Measurements from ENCODE around the gene CDKAL1.
"Not testable (repeated sequence)": the region's sequence is repeated elsewhere in the genome, so short reads cannot be mapped to it uniquely, and the experiment has no call there.

CDKAL1 gene

DNA sequence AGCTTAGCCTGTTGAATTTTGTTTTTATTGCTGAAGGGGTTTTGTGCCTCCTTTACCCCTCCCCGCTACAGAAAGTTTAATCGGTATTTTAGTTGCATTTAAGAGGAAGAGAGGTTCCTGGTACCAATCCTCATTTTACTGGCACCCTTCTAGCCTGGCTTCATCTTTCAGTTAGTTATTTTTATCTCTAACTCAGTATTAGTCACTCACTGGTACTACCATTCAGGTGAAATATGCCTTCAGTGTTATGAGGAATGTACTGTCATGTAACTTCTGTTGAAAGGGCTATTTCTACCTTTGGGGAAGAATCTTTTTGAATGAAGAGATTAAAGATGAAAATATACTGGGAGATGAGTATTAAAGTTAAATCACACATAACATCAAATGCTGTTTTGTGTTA, 211.8 kb downstream of the CDKAL1 start:
- no peak for DNase-seq (ENCODE audit: low read depth)

DNA sequence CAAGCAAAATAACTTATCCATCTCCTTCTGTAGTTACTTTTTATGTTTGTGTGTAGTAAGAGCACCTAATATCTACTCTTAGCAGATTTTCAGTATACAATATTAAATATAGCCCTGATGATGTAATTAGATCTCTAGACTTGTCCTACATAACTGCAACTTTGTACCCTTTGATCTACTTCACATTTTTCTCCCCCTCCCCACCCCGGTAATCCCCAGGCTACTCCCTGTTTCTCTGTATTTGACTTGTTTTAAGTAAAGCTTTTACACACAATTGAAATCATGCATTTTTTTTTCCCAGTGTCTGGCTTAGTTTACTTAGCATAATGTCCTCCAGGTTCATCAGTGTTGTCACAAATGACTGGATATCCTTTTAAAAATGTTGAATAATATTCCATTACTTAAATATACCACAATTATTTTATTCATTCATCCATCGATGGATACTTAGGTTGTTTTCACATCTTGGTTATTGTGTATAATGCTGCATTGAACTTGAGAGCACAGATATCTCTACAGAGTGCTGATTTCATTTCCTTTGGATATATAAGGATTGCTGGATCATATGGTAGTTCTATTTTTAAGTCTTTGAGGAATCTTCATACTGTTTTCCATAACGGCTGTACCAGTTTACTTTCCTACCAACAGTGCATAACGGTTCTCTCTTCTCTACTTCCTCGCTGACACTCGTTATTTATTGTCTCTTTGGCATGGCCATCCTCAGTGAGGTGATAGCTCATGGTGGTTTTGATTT, 212.7 kb downstream of the CDKAL1 start:
- DNase-seq (ENCODE audit: low read depth), result no peak

DNA sequence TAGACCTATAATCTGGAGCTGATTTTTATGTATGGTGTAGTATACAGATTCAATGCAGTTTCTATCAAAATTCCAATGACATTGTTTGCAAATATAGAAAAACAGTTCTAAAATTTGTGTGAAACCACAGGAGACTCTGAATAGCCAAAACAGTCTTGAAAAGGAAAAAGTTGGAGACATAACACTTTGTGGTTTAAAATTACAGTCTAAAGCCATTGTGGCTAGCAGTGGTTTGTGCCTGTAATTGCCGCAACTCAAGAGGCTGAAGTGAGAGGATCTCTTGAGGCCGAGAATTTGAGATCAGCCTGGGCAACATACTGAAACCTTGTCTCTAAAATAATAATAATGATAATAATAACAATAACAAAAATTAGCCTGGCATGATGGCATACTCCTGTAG, 213.7 kb downstream of the CDKAL1 start:
- no peak for DNase-seq (ENCODE audit: low read depth)

DNA sequence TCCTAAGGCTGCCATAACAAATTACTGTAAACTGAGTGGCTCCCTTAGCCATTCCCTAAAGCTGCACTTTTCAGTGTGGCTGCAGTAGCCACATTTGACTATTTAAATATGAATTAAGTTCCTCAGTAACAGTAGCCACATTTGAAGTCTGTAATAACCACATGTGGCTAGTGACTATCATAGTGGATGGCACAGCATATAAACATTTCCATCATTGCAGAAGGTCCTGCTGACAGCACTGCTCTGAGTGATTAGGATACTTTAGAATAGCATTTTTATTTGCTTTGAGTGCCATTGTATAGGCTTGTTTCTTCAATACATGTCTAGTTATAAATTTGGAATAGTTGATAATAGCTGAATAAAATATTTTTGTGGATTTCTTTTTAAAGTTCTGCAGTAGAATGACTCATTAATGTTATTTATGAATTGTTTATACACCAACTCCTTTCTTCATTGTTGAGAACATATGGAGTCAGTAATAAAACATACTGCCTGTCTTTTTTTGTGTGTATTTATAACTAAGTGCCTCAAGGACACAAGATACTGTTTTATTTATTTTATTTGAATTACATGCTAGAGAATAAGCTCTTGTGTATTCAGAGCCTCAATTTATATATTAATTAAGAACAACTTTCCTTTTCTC, 217.2 kb downstream of the CDKAL1 start:
- no peak for DNase-seq (ENCODE audit: low read depth)

DNA sequence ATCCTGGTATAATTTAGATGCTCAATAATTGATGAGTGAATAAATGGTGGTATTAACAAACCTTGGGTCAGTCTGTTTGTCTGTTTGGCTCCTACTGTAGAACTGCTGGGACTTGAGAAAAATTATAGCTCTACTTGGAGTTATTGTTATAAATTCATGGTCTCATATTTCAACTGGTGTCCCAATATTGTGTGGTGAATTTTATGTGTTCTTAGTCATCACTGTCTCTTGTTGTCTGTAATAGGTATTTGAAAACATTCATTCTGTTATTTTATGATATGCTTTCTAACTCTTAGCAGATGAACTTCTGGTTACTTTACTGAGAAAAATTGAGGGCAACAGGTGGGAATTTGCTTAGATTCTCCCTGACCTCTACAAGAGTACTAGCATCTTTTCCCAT, 221.4 kb downstream of the CDKAL1 start:
- DNase-seq (ENCODE audit: low read depth), result peak; percentile 44

DNA sequence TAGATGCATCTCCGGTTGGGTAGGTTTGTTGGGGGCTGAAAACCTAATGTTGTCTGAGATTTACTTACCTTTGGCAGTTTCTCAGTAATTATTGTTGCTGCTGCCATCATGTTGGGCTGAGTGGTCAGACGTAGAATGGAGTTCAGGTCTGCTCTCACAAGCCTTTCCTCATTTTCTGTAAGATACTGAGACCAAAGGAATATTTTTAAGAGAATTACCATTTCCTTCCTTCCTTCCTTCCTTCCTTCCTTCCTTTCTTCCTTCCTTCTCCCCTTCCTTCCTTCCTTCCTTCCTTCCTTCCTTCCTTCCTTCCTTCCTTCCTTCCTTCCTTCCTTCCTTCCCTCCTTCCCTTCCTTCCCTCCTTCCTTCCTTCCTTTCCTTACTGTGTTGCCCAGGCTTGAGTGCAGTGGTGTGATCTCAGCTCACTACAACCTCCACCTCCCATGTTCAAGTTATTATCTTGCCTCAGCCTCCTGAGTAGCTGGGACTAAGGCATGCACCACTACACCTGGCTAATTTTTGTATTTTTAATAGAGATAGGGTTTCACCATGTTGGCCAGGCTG, 222.4 kb downstream of the CDKAL1 start:
- DNase-seq (ENCODE audit: low read depth), result not testable (repeated sequence)

DNA sequence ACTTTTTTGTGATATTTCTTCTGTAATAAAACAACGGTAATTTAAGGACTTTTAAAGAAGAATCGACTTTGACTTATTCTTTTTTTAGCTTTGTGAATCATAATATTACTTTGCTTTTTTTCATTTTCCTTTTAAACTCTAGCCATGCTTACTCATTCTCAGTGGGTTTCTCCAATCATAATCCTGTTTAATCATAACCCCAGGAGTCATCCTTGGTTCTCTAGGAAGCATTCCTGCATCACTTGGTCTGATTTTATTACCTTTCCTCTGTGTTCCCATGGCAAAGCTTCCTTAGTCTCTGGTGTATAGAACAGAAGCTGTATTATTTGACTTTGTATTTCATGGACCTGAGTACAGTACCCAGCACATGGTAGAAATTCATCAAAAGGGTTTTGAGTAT, 223.5 kb downstream of the CDKAL1 start:
- DNase-seq (ENCODE audit: low read depth), result no peak

DNA sequence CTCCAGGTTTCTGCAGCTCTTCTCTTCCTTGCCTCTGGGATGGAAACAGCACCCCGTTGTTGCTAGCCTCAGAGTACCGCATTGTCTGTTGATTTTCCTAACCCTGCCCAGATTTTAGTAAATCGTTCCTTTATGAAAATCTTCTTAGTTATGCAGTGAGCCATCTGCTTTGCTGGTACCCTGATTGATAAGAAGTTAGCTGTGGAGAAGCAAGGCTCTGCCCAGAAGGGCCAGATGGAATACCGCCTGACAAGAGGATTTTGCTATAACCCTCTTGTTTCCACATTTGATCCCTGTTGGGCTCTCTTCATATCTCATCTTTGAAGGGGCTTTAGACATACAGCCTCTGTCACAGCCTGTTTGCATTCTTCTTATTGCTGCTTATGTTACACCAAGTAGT, 229.0 kb downstream of the CDKAL1 start:
- DNase-seq (ENCODE audit: low read depth), result no peak

DNA sequence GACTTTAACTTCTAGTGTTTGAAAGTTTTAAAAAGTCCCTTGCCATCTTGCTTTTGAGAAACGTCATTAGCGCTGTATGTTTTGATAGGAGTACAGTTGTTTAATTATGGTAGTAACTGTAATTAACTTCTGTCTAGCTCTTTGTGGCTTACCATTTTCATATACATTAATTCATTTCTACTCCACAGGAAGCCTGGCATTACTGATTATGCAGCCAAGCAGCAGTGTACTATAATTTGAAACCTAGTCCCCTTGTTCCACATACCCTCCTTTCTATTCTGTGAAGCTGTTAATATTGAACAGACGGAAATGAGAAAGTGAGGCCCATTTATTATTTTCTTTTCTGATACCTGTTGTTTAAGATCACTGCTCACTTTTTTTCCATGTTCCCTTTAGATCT, 235.4 kb downstream of the CDKAL1 start:
- no peak for DNase-seq (ENCODE audit: low read depth)

DNA sequence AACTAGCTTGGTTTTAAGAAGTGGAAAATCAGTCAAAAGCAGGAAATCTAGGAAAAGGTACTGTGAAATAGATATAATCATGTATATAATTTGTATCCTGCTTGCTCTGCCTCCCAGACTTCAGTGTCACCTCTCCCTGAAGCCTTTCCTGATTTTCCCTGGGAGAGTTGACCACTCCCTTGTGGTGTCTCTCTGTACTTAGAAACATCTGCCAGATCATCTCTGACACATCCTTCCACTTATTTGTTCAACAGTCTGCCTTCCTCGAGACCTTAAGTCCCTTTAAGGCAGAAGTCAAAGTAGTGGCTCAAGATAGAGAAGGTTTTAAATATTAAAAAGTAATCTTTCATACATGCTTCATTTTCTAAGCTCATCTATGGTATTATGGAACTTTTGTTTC, 236.5 kb downstream of the CDKAL1 start:
- no peak for DNase-seq (ENCODE audit: low read depth)

DNA sequence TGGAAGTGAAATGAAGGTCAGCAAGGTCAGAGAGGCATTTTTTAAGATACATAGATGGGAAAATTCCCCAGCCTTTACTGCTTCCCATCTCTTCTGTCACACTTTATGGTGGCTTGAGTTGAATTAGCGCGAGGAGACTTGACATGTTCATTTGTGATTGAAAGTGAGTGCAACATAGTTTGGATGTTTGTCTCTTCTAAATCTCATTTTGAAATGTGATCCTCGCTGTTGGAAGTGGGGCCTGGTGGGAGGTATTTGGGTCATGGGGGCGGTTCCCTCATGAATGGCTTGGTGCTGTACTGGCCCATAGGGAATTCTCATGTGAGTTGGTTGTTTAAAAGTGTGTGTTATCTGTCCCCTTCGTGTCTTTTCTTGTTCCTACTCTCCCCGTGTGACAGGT, 237.2 kb downstream of the CDKAL1 start:
- no peak for DNase-seq (ENCODE audit: low read depth)

DNA sequence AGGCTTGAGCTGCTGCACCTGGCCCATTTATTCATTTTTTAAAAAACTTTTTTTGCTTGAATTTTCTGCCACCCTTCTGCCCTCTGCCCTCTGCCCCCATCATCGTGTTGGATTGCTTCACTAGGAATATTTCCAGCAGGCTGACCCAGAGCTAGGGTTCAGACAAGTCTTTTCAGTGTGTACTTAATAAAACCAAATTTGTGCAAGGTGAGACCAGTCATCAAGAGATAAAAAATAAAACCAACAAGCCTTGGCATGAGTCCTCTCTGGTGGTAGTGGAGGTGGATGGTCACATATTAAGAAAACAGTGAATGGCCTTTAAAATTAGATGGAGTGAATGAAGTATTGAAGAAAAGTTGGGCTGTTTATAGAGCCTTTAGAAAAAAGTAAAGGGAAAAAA, 239.6 kb downstream of the CDKAL1 start:
- DNase-seq (ENCODE audit: low read depth), result no peak

DNA sequence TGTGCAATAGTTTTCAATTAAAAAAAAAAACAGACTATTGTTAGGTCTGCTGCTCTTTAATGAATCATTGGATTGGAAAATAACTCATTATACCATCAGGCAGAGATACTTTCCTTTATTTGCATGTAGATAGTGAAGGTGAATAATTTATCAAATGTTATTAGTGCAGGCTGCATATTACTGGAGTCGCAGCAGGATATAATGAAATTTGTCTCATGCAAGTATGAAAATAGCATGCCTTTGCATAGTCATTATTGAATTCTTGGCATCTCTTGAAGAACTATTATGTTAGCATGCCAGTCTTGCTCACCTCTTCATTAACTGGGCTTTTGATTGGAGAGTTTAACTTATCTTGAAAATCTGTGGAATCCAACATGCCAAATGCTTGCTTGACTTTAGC, 241.7 kb downstream of the CDKAL1 start:
- no peak for DNase-seq (ENCODE audit: low read depth)

DNA sequence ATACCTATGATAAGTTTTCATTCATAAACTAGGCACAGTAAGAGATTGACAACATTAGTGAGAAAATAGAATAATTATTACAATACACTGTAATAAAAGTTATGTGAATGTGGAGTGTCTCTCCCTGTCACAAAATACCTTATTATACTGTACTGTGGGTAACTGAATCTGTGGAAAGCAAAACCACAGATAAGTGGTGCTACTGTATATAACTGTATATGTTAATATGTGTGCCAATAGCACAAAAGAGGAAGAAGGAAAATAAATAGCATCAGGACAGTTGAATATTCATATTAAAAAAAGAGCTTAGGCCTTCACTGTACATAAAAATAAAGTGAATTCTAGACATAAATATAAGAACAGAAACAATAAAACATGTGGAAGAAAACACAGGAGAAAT, 243.5 kb downstream of the CDKAL1 start:
- DNase-seq (ENCODE audit: low read depth), result no peak

DNA sequence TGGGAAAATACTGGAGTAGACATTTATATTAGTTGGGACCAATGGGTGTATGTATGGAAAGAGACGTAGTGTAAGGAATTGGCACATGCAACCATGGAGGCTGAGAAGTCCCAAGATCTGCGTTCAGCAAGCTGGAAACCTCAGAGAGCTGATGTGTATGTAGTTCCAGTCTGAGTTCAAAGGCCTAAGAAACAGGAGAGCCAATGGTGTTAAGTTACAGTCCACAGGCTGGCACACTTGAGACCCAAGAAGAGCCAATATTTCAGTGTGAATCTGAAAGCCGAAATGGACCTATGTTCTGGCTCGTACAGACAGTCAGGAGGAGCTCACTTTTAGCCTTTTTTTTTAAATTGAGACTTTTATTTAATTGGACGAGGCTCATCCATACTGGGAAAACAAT, 244.2 kb downstream of the CDKAL1 start:
- no peak for DNase-seq (ENCODE audit: low read depth)

DNA sequence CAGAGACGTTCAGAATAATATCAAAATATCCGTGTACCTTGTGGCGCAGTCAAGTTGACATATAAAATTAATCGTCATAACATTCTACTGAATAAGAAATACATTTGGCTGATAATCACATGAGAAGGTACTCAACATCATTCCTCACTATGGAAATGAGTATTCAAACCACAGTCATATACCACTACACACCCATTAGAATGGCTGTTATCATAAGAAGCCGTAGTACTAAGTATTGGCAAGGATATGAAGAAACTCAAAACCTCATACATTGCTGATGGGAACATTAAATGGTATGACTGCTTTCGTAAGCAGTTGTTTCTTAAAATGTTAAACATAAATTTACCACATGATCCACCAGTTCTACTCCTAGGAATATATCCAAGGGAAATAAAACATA, 244.7 kb downstream of the CDKAL1 start:
- no peak for DNase-seq (ENCODE audit: low read depth)

DNA sequence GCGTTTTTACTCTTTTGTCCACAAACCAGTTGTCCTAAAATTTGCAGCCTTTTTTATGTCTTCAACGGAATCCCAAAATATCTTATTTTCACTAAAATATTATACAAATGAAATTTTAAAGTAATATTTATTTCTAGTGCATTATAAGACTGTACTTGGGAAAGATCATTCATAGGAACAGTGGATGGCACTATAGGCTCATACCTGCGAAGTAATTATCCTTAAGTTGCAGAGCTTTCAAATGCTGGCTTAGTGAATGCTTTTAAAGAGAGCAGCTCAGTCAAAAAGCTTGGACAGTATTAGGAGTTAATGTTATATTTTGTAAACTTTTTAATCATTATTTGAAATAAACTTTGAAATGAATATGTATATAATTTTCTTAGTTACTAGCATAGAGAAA, 254.9 kb downstream of the CDKAL1 start:
- DNase-seq (ENCODE audit: low read depth), result peak; percentile 17

DNA sequence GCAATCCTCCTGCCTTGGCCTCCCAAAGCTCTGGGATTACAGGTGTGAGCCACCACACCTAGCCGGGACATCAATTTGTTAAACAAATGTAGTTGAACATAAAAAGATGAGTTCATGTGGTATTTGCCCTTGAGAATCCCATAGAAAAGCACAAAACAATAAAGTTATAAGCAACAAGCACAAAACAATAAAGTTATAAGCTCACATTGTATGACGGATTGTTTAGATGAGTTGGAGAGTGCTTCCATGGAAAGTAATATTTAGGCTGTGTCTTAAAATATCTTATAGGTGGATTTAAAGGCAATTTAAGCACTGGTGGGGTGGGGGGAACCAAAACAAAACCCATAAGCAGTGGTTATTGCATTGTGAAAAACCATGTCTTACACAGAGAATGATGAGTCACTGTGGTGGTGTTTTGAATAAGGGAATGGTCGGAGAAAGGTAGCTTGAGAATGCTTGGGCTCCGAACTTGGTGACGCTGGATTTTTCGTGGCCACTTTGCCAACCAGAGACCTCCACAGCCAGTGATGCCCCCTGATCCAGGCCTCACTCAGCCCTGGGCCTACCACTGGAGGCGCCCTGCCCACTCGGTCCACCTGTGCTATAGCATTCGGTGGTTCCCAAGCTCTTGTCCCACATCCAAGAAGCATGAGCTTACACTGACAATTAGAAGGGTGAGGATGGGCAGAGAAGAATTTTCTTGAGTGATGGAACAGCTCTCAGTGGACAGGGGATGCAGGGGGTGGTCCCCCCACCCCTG, 256.0 kb downstream of the CDKAL1 start:
- DNase-seq (ENCODE audit: low read depth), result no peak

DNA sequence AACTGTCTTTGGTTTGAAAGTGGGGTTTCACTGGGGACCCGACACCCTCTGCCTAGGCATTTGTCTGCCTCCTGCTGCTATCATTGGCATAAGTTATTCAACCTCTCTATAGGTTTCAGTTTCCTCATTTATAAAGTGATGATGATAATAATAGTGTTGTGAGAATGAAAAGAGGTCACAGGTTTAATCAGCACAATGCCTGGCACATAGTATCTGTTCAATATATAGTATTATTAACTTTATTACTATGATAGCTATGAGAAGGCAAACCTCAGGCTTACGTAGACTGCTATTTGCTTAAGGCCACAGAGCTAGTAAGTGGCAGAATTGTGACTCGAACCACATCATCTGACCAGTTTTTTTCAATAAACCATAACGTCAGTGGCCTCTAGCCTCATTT, 256.8 kb downstream of the CDKAL1 start:
- DNase-seq (ENCODE audit: low read depth), result no peak

DNA sequence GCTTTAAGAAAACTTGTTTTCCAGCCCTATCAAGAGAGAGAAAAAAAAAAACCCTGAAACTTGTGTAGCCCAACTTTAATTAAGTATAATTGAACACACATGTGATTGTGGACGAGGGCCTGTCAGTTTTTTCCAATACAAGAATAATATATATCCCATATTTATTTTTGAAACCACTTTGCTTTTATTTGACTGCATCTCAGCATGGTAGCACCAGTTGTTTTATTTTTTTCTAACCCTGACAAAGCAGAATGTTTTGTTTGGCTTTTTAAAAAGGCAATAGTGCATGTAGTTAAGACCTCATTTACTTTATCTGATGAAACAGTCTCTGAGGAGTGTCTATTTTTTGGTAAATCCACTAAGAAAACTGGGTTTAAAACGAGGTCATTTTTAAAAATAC, 257.7 kb downstream of the CDKAL1 start:
- peak; percentile 38 for DNase-seq (ENCODE audit: low read depth)

DNA sequence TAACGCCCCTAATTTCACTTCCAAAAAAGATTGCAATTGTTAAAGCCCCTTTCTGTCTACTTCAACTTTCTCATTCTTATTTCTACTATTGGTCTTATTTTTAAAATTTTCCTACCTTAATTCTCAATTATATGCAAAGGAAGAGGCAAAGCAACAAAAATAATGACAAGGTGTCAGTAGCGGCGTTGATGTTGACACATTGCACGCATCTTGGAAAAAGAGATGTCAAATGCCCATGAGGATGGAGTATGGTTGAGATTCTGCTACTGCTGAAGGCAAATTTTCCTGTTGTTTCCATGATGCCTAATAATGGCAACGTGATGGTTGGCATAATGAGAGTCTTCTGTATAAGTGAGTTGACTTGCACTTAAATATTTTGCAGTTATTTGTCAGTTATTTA, 258.9 kb downstream of the CDKAL1 start:
- no peak for DNase-seq (ENCODE audit: low read depth)

DNA sequence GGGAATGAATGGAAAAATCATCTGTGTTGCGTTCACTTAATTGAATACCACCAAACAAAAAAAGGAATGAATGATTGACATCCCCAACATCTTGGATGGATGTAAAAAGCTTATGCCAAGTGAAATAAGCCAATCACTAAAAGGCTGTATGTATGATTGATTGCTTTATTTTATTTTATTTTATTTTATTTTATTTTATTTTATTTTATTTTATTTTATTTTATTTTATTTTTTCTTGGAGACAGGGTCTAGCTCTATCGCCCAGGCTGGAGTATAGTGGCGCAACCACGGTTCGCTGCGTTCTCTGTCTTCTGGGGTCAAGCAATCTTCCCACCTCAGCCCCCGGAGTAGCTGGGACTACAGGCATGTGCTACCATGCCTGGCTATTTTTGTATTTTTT, 263.3 kb downstream of the CDKAL1 start:
- DNase-seq (ENCODE audit: low read depth), result no peak

DNA sequence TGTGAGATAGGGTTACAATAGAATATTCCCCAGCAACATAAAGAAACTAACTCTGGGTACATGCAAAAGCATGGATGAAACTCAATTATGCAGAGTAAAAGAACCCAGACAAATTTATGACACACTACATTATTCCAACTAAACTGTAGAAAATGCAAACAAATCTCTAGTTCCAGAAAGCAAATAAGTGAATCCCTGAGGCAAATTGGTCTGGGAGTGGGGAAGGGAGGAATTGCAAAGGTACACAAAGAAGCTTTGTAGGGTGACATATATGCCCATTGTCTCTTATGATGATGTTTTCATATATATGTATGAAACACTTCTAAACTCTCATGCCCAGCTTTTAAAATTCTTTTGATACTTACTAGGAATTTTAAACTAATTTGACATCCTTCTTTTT, 266.0 kb downstream of the CDKAL1 start:
- DNase-seq (ENCODE audit: low read depth), result no peak
